HEK293 (cell line): ENCODE data around the gene RPL22.

Experiments
- CTCF ChIP-seq: fragments of 450-650 bp; formaldehyde crosslinking; IDR thresholded peaks from 2 replicates; pipeline ENCODE4 v1.5.1; 2016; ENCODE audit warnings: missing biosample characterization, missing genetic modification characterization
- MZF1 ChIP-seq: fragments of 450-650 bp; formaldehyde crosslinking; IDR thresholded peaks from 2 replicates; pipeline ENCODE4 v1.5.1; 2017; ENCODE audit warnings: missing biosample characterization, missing genetic modification characterization, borderline replicate concordance
- SP2 ChIP-seq: fragments of 450-650 bp; formaldehyde crosslinking; IDR thresholded peaks from 2 replicates; pipeline ENCODE4 v1.5.1; 2016; ENCODE audit warnings: missing biosample characterization, missing genetic modification characterization
- ZEB2 ChIP-seq: fragments of 450-650 bp; formaldehyde crosslinking; IDR thresholded peaks from 2 replicates; pipeline ENCODE4 v1.5.1; 2016; ENCODE audit warnings: missing biosample characterization, missing genetic modification characterization
- ZNF24 ChIP-seq: fragments of 450-650 bp; formaldehyde crosslinking; IDR thresholded peaks from 2 replicates; pipeline ENCODE4 v1.5.1; 2016; ENCODE audit warnings: missing biosample characterization, missing genetic modification characterization
- ZNF747 ChIP-seq: fragments of 450-650 bp; formaldehyde crosslinking; IDR thresholded peaks from 2 replicates; pipeline ENCODE4 v1.5.1; 2016; ENCODE audit warnings: missing biosample characterization, missing genetic modification characterization
- TF ChIP-seq, protein P1 (sequence below): fragments of 450-650 bp; formaldehyde crosslinking; IDR thresholded peaks from 2 replicates; pipeline ENCODE4 v1.5.1; 2016; ENCODE audit warnings: missing biosample characterization, missing genetic modification characterization

GRCh38 chr1:6143395-6143794 is 56.0 kb downstream of the RPL22 start:
- TF ChIP-seq, protein P1, sequence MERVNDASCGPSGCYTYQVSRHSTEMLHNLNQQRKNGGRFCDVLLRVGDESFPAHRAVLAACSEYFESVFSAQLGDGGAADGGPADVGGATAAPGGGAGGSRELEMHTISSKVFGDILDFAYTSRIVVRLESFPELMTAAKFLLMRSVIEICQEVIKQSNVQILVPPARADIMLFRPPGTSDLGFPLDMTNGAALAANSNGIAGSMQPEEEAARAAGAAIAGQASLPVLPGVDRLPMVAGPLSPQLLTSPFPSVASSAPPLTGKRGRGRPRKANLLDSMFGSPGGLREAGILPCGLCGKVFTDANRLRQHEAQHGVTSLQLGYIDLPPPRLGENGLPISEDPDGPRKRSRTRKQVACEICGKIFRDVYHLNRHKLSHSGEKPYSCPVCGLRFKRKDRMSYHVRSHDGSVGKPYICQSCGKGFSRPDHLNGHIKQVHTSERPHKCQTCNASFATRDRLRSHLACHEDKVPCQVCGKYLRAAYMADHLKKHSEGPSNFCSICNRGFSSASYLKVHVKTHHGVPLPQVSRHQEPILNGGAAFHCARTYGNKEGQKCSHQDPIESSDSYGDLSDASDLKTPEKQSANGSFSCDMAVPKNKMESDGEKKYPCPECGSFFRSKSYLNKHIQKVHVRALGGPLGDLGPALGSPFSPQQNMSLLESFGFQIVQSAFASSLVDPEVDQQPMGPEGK (tag by site-specific recombination) = no peak
- TF ChIP-seq CTCF (tag by site-specific recombination) = no peak
- TF ChIP-seq ZEB2 (tag by site-specific recombination) = no peak
- no peak for TF ChIP-seq MZF1 (tag by site-specific recombination)
- TF ChIP-seq ZNF747 = no peak
- no peak for TF ChIP-seq ZNF24 (tag by site-specific recombination)
- no peak for TF ChIP-seq SP2
